ENCODE results near the gene OR5C1. TPM values are rescaled to one million over a fixed set of nuclear protein-coding genes. Genes with fewer than 3 reads are reported as not detected.
A peak's percentile ranks its signal among the peaks of the same experiment; 100 is the strongest.
"Not testable (repeated sequence)": the region's sequence is repeated elsewhere in the genome, so short reads cannot be mapped to it uniquely, and the experiment has no call there.

OR5C1 gene
- total and polyA plus RNA-seq, 3 experiments from 2014 or later = not detected

DNA sequence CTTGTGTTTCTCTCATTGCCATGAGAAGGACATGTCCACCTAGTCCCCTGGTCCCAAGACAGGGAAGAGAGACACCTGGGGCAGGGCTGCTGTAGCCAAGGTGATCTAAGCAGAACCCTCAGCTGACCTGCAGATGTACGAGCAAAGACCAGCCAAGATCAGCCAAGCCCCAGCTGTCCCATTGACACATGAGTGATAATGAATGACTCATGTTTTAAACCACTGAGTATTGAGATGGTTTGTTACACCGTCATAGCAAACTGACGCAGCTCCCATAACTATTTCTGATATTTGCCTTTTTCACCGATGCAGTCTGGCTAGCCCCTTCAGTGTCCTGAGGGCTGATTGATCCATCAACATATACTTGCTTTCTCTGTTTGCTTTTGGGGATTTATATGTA, 17.9 kb downstream of the OR5C1 start:
- no peaks in the 10 kb centered on the region for H3K27me3 Mint-ChIP-seq
- no peak overlapping the region for H3K27ac ChIP-seq (ENCODE audit: low read depth, low read length)
- no peak overlapping the region for H3K27ac Mint-ChIP-seq
- H3K4me3 ChIP-seq (ENCODE audit: low read length) = no peak overlapping the region
- H3K4me3 Mint-ChIP-seq = no peak overlapping the region
- DNase-seq = no peak
- H3K36me3 ChIP-seq (ENCODE audit: insufficient read depth, low read length) = no peaks in the 10 kb centered on the region
- POLR2A ChIA-PET = no interaction called here
- H3K4me1 ChIP-seq (ENCODE audit: insufficient read depth, low read length) = peaks cover 5% of the 10 kb centered on the region
- no peaks in the 10 kb centered on the region for H3K27me3 ChIP-seq (ENCODE audit: insufficient read depth, low read length, poor library complexity, severe bottlenecking)
- H3K9me3 Mint-ChIP-seq = no peaks in the 10 kb centered on the region
- H3K4me1 Mint-ChIP-seq = peaks cover 7 to 22% (median 13%) of the 10 kb centered on the region in 3 donors
- CTCF ChIA-PET = interaction anchor here (1.2 kb wide), 1 partner anchor 707 kb away, joined by 5 read pairs; no protein-coding TSS in a partner anchor
- no peaks in the 10 kb centered on the region for H3K9me3 ChIP-seq (ENCODE audit: low read length)
- H3K36me3 Mint-ChIP-seq = peaks cover 0 to 4% (median 0%) of the 10 kb centered on the region in 3 donors

GRCh38 chr9:122807271-122807900, 18.7 kb downstream of the OR5C1 start:
- DNase-seq = no peak
- H3K27me3 Mint-ChIP-seq = no peaks in the 10 kb centered on the region
- ChIA-PET CTCF (interaction anchor here (1.0 to 5.7 kb wide), 4 partner anchors 343 to 709 kb away, joined by 4 to 33 read pairs (median 12); no protein-coding TSS in a partner anchor), POLR2A (no interaction called here)
- H3K27me3 ChIP-seq (ENCODE audit: insufficient read depth, low read length, poor library complexity, severe bottlenecking) = no peaks in the 10 kb centered on the region
- H3K4me3 ChIP-seq (ENCODE audit: low read length) = no peak overlapping the region
- no peaks in the 10 kb centered on the region for H3K36me3 ChIP-seq (ENCODE audit: insufficient read depth, low read length)
- H3K27ac ChIP-seq (ENCODE audit: low read depth, low read length) = no peak overlapping the region
- peak overlapping the region in 1 of 8 donors; percentile 48 for H3K27ac Mint-ChIP-seq
- no peak overlapping the region for H3K4me3 Mint-ChIP-seq
- peaks cover 5% of the 10 kb centered on the region for H3K4me1 ChIP-seq (ENCODE audit: insufficient read depth, low read length)
- H3K36me3 Mint-ChIP-seq = peaks cover 0 to 4% (median 0%) of the 10 kb centered on the region in 3 donors
- no peaks in the 10 kb centered on the region for H3K9me3 Mint-ChIP-seq
- H3K4me1 Mint-ChIP-seq = peaks cover 7 to 22% (median 13%) of the 10 kb centered on the region in 3 donors
- H3K9me3 ChIP-seq (ENCODE audit: low read length) = no peaks in the 10 kb centered on the region

GRCh38 chr9:122808141-122808540, 19.4 kb downstream of the OR5C1 start:
- ChIA-PET CTCF (interaction anchor here (1.0 to 5.7 kb wide), 4 partner anchors 8 to 709 kb away, joined by 3 to 33 read pairs (median 11); no protein-coding TSS in a partner anchor), POLR2A (no interaction called here)
- no peaks in the 10 kb centered on the region for H3K27me3 ChIP-seq (ENCODE audit: insufficient read depth, low read length, poor library complexity, severe bottlenecking)
- Mint-ChIP-seq H3K4me1 (peaks cover 7 to 22% (median 13%) of the 10 kb centered on the region in 3 donors), H3K4me3 (no peak overlapping the region), H3K36me3 (peaks cover 0 to 4% (median 0%) of the 10 kb centered on the region in 3 donors), H3K27me3 (no peaks in the 10 kb centered on the region), H3K27ac (peak overlapping the region in 1 of 8 donors; percentile 35), H3K9me3 (no peaks in the 10 kb centered on the region)
- DNase-seq = no peak
- H3K9me3 ChIP-seq (ENCODE audit: low read length) = no peaks in the 10 kb centered on the region
- H3K36me3 ChIP-seq (ENCODE audit: insufficient read depth, low read length) = no peaks in the 10 kb centered on the region
- no peak overlapping the region for H3K27ac ChIP-seq (ENCODE audit: low read depth, low read length)
- H3K4me3 ChIP-seq (ENCODE audit: low read length) = no peak overlapping the region
- H3K4me1 ChIP-seq (ENCODE audit: insufficient read depth, low read length) = peaks cover 5% of the 10 kb centered on the region

DNA sequence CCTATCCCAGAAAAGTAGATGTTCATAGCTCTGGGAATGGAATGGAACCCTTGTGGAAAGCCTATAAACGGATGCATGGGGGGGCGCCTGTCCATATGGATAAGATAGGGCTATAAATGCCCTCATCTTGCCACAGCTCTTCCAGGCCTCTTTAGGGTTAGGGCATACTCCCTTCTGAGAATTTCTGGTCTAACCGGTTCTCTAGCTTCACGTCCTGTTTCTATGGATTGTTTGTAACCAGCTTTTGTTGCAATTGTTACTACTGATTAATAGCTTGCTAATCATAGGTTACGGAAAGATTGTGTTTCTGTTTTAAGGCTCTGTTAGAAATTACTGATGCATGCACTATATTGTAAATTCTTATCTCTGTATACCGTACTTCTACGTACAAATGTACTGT, 20.5 kb downstream of the OR5C1 start:
- CTCF ChIA-PET = interaction anchor here (0.7 to 5.7 kb wide), 5 partner anchors 310 to 714 kb away, joined by 3 to 33 read pairs (median 3); no protein-coding TSS in a partner anchor
- peaks cover 7 to 22% (median 13%) of the 10 kb centered on the region in 3 donors for H3K4me1 Mint-ChIP-seq
- H3K9me3 Mint-ChIP-seq; H3K4me1 ChIP-seq (ENCODE audit: insufficient read depth, low read length); H3K4me3 Mint-ChIP-seq; DNase-seq; H3K4me3 ChIP-seq (ENCODE audit: low read length); H3K27me3 ChIP-seq (ENCODE audit: insufficient read depth, low read length, poor library complexity, severe bottlenecking); H3K9me3 ChIP-seq (ENCODE audit: low read length); H3K36me3 ChIP-seq (ENCODE audit: insufficient read depth, low read length); H3K27ac Mint-ChIP-seq; POLR2A ChIA-PET; H3K27me3 Mint-ChIP-seq; H3K27ac ChIP-seq (ENCODE audit: low read depth, low read length); H3K36me3 Mint-ChIP-seq: not testable (repeated sequence)

- Histone ChIP-seq H3K4me3 (ENCODE audit: low read length) (no peak overlapping the region), H3K36me3 (ENCODE audit: insufficient read depth, low read length) (no peaks in the 10 kb centered on the region), H3K9me3 (ENCODE audit: low read length) (no peaks in the 10 kb centered on the region), H3K27me3 (ENCODE audit: insufficient read depth, low read length, poor library complexity, severe bottlenecking) (no peaks in the 10 kb centered on the region), H3K27ac (ENCODE audit: low read depth, low read length) (no peak overlapping the region), H3K4me1 (ENCODE audit: insufficient read depth, low read length) (peaks cover 6% of the 10 kb centered on the region)
- POLR2A ChIA-PET = no interaction called here
- Mint-ChIP-seq H3K4me3 (no peak overlapping the region), H3K9me3 (no peaks in the 10 kb centered on the region), H3K4me1 (peaks cover 15 to 29% (median 21%) of the 10 kb centered on the region in 3 donors), H3K27me3 (no peaks in the 10 kb centered on the region), H3K36me3 (peaks cover 0 to 6% (median 3%) of the 10 kb centered on the region in 3 donors), H3K27ac (no peak overlapping the region)
- peak; percentile 57 to 79 (median 58) for DNase-seq
- CTCF ChIA-PET = interaction anchor here (0.8 to 5.7 kb wide), 9 partner anchors 9 to 715 kb away, joined by 3 to 33 read pairs (median 4); partner anchors contain the start of gene PDCL
Measured at GRCh38 chr9:122810306-122810946, 21.7 kb downstream of the OR5C1 start.

- Mint-ChIP-seq H3K9me3 (no peaks in the 10 kb centered on the region), H3K27ac (peak overlapping the region in 1 of 8 donors; percentile 21), H3K36me3 (peaks cover 0 to 17% (median 2%) of the 10 kb centered on the region in 3 donors), H3K4me3 (no peak overlapping the region), H3K27me3 (no peaks in the 10 kb centered on the region), H3K4me1 (peaks cover 29 to 39% (median 35%) of the 10 kb centered on the region in 3 donors)
- DNase-seq = no peak
- Histone ChIP-seq H3K9me3 (ENCODE audit: low read length) (no peaks in the 10 kb centered on the region), H3K27ac (ENCODE audit: low read depth, low read length) (no peak overlapping the region), H3K4me3 (ENCODE audit: low read length) (no peak overlapping the region), H3K4me1 (ENCODE audit: insufficient read depth, low read length) (peaks cover 19% of the 10 kb centered on the region), H3K36me3 (ENCODE audit: insufficient read depth, low read length) (no peaks in the 10 kb centered on the region), H3K27me3 (ENCODE audit: insufficient read depth, low read length, poor library complexity, severe bottlenecking) (no peaks in the 10 kb centered on the region)
- ChIA-PET CTCF (interaction anchor here (5.7 kb wide), 1 partner anchor 348 kb away, joined by 33 read pairs; no protein-coding TSS in a partner anchor), POLR2A (no interaction called here)
Measured at GRCh38 chr9:122812736-122813135, 24.0 kb downstream of the OR5C1 start.

DNA sequence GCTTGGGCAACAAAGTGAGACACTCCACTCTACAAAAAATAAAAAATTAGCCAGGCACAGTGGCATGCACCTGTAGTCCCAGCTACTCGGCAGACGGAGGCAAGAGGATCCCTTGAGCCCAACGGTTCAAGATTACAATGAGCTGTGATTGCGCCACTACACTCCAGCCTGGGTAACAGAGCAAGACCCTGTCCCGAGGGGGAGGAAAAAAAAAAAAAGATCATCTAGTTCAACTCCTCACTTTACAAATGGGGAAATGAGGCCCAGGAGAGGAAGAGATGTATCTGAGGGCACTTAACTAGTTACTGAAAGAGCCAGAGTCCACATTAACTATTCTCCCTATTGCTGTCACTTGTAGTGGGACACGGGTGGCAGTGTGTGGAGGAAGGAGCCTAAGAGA, 25.8 kb downstream of the OR5C1 start:
- ChIA-PET CTCF (interaction anchor here (1.2 kb wide), 1 partner anchor 350 kb away, joined by 4 read pairs; no protein-coding TSS in a partner anchor), POLR2A (no interaction called here)
- Mint-ChIP-seq H3K27ac (peak overlapping the region in 6 of 8 donors; percentile 33 to 72 (median 58)), H3K4me1 (peaks cover 26 to 33% (median 26%) of the 10 kb centered on the region in 3 donors), H3K27me3 (no peaks in the 10 kb centered on the region), H3K9me3 (no peaks in the 10 kb centered on the region), H3K4me3 (peak overlapping the region in 1 of 7 donors; percentile 32), H3K36me3 (peaks cover 0 to 22% (median 2%) of the 10 kb centered on the region in 3 donors)
- Histone ChIP-seq H3K27ac (ENCODE audit: low read depth, low read length) (no peak overlapping the region), H3K36me3 (ENCODE audit: insufficient read depth, low read length) (no peaks in the 10 kb centered on the region), H3K9me3 (ENCODE audit: low read length) (no peaks in the 10 kb centered on the region), H3K4me1 (ENCODE audit: insufficient read depth, low read length) (peaks cover 14% of the 10 kb centered on the region), H3K4me3 (ENCODE audit: low read length) (no peak overlapping the region), H3K27me3 (ENCODE audit: insufficient read depth, low read length, poor library complexity, severe bottlenecking) (no peaks in the 10 kb centered on the region)
- DNase-seq = no peak

DNA sequence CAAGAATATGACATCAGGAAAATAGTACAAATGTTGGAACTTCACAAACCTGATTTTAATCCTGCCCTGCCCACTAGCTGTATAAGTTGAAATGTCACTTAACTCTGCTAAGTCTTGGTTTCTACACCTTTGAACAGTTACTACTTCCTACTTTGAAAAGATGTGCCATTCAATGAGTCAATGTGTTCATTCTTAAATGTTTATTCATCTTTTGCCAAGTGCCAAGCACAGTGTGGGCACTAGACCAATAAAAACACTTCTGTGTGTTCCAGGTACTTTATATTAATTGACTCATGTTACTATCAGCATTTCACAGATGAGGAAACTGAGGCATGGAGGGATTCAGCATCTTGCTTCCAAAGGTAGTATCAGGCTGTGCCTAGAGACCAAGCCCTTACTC, 26.8 kb downstream of the OR5C1 start:
- no peaks in the 10 kb centered on the region for H3K27me3 ChIP-seq (ENCODE audit: insufficient read depth, low read length, poor library complexity, severe bottlenecking)
- ChIA-PET POLR2A (interaction anchor here (2.0 kb wide), 1 partner anchor 13 kb away, joined by 6 read pairs; the partner anchor contains the start of gene PDCL), CTCF (interaction anchor here (0.8 kb wide), 1 partner anchor 13 kb away, joined by 3 read pairs; no protein-coding TSS in a partner anchor)
- DNase-seq = no peak
- no peak overlapping the region for H3K4me3 ChIP-seq (ENCODE audit: low read length)
- Mint-ChIP-seq H3K27me3 (no peaks in the 10 kb centered on the region), H3K4me1 (peaks cover 34 to 43% (median 36%) of the 10 kb centered on the region in 3 donors), H3K36me3 (peaks cover 0 to 32% (median 8%) of the 10 kb centered on the region in 3 donors), H3K4me3 (peak overlapping the region in 5 of 7 donors; percentile 70 to 84 (median 79)), H3K27ac (peak overlapping the region; percentile 93 to 98 (median 95)), H3K9me3 (no peaks in the 10 kb centered on the region)
- H3K4me1 ChIP-seq (ENCODE audit: insufficient read depth, low read length) = peaks cover 14% of the 10 kb centered on the region
- H3K9me3 ChIP-seq (ENCODE audit: low read length) = no peaks in the 10 kb centered on the region
- peaks cover 9% of the 10 kb centered on the region for H3K36me3 ChIP-seq (ENCODE audit: insufficient read depth, low read length)
- no peak overlapping the region for H3K27ac ChIP-seq (ENCODE audit: low read depth, low read length)

Measured in CD8-positive, alpha-beta memory T cell (primary cell).